ENCODE measurements around the gene PLIN5. TPM values are rescaled to one million over a fixed set of nuclear protein-coding genes. Genes with fewer than 3 reads are reported as not detected.
A peak's percentile ranks its signal among the peaks of the same experiment; 100 is the strongest.
"Not testable (repeated sequence)": the region's sequence is repeated elsewhere in the genome, so short reads cannot be mapped to it uniquely, and the experiment has no call there.

PLIN5 gene
- total RNA-seq, 1 donor from 2014 or later, result 23.2 TPM

DNA sequence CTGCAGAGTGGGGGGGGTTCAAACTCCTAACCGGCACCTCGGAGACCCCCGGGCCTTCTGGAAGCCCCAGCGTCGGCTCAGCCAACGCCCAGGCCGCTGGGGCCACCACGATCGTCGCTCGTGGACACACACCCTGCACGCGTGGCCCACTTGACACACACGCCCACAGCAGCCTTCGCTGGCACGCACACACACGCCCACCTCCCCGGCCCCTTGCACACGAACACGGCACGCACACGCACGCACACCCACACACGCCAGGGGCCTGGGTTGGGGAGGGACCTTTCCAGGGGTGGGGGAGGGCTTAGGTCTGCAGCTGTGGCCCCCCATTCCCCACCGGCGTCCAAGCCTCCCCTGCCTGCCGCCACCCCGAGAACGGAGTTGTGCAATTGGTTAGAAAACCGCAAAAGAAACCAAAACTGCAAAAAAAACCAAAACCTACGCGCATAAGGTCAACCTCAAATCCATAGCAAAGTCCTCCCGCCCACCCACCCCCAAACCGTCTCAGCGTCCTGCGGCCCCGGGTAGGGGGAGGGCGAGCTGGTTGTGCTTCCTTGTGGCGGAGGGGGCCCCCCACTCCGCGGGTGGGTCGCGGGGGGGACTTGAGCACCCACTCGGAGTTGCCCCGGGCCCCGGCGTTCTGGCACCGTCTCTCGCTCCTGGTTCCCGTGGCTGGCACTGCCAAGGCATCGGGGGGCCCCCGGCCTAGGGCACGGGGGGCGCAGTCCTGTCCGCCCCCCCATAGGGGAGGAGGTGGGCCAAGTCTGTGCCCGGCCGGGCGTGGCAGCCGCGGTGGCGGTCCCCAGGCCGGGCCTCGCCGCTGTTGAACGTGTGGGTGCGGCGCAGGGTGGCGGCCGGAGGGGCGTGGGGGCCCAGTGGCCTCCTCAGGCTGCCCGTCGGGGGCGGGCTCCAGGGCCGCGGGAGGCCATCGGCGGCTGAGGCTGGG lies 8.1 kb upstream of the PLIN5 start:
- no peak for DNase-seq (ENCODE audit: low read depth in 2 of 2)

DNA sequence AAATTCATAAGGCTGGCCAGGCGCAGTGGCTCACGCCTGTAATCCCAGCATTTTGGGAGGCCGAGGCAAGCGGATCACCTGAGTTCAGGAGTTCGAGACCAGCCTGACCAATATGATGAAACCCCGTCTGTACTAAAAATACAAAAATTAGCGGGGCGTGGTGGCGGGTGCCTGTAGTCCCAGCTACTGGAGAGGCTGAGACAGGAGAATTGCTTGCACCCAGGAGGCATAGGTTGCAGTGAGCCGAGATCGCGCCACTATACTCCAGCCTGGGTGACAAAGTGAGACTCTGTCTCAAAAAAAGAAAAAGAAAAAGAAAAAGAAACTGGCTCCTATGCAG lies 6.8 kb upstream of the PLIN5 start:
- not testable (repeated sequence) for DNase-seq (ENCODE audit: low read depth in 2 of 2)

DNA sequence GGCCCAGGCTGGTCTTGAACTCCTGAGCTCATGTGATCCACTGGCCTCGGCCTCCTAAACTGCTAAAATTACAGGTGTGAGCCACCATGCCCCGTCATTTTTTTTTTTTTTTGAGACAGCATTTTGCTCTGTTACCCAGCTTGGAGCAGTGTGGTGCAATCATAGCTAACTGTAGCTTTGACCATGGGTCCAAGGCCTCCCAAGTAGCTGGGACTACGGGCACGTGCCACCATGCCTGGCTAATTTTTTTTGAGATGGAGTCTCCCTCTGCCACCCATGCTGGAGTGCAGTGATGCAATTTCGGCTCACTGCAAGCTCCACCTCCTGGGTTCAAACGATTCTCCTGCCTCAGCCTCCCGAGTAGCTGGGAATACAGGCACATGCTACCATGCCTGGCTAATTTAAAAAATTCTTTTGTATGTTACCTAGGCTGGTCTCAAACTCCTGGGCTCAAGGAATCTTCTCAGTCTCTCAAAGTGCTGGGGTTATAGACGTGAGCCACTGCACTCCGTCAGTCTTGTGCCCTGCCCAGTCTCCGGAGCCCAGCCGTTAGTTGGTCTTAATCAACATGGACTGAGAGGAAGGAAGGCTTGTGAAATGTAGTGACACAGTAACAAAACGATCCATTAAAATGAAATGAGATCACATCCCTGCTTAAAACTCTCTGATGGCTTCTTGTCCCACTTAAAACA lies 6.2 kb upstream of the PLIN5 start:
- no peak for DNase-seq (ENCODE audit: low read depth in 2 of 2)

DNA sequence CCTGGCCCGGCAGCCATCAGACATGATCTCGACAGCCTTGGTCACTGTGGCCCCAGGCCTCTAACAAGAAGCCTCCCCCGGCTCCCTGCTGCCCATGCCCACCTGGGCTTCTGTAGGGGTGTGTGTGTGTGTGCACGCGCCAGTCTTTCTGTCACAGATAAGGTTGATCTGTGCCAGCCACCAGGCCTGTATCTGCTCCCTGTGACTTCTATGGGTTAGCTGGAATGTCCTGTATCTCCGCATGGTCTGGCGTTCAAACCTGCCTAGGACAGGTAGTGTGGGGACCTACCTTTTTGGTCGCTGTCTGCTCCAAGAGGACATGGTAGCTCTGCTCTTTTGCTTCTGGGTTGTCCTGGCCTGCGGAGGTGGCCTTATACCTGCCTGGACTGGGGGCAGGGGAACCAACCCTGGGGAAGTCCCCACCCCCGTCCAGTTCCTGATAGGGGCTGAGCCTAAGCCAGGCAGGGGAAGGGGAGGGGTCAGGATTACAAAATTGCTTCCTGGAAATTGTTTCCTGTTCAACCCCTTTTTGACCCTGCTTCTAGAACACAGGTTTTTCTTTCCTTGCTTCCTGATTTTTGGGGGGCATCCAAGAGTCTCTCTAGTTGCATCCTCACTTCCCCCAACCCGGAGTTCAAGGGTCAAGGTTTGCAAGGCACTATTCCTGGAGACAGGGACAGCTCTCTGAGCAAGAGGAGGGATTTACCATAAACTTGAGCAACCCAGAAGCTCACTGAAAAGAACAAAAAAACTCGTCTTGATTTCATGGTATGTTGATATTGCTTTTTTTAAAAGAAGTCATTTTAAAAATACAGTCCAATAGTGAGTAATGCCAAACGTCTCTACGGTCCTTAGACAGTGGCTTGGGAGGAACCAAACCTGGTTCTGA lies 4.9 kb upstream of the PLIN5 start, which contains the start of gene LRG1:
Gene LRG1, minus strand, starts transcription at position 344 of the 889 bp plus-strand sequence. Its CDS starts 23 bp downstream, at position 321.
- DNase-seq (ENCODE audit: low read depth in 2 of 2), result peak in 1 of 2 donors; percentile 77

DNA sequence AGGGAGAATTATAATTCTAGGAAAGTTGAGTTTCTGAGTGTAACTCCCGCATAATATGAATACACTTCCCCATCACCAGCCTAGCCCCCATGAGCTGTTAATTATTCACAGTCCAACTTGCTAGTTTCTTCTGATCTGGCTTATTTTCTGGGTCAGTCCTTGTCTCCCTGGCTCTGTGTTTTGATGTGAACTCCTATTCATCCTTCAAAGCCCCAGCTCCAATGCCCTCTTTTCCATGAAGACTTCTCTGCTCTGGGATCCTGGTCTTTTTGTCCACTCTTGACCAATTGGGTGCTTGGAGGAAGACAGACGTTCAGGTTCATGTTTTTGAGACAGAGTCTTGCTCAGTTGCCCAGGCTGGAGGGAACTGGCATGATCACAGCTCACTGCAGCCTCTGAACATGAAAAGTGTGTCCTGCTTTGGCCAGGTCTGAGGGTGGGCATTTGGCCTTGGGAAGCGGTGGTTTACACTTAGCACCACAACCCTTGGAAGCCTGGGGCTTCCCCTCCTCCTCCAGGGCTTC lies 4.2 kb upstream of the PLIN5 start:
- no peak for DNase-seq (ENCODE audit: low read depth in 2 of 2)

- no peak for DNase-seq (ENCODE audit: low read depth in 2 of 2)
Measured at GRCh38 chr19:4538601-4538954, 3.6 kb upstream of the PLIN5 start.

DNA sequence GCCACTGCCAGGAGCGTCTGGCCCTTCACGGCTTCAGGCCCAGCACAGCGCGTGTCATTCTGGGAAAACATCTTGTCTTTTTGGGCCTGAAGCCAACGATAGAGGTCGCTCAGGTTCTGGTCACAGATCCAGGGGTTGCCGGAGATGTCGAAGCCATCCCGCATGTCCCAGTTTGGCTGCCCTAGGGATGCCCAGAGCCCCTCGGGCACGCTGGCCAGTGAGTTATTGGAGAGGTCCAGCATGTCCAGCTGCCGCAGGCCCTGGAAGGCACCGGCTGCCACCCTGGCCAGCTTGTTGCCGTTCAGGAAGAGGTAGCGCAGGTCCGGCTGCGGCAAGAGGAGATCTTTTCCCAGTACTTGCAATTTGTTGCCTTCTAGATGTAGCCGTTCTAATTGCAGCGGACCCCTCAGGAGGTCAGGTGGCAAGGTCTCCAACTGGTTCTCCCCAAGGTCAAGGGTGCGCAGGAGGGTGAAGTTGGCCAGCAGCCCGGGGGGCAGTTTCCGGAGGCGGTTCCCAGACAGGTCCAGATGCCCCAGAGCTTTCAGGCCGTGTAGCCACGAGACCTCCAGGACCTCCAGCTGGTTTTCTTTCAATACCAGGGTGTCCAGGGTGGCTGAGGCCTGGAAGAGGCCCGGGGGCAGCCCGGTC lies 3.1 kb upstream of the PLIN5 start:
- no peak for DNase-seq (ENCODE audit: low read depth in 2 of 2)

DNA sequence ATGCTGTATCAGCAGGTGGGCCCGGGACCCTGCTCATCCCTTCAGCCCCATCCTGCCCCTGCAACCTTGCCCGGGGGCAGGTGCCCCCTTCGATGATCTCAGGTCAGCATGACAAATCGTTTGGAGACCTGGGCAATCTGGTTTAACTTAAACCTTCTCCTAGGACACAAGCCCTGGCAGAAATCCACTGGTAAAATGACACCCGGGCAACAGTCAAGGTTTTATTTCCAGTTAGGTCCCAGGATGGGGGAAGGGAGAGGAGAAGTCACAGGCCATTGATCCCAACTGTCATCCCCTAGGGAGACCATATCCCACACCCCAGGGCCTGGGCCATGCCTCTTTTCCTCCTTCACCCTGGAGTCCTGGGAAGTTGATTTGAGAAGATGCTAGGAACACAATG lies 1.8 kb upstream of the PLIN5 start:
- no peak for DNase-seq (ENCODE audit: low read depth in 2 of 2)

- no peak for DNase-seq (ENCODE audit: low read depth in 2 of 2)
Measured at GRCh38 chr19:4533835-4534424, 1.1 kb downstream of the PLIN5 start.

DNA sequence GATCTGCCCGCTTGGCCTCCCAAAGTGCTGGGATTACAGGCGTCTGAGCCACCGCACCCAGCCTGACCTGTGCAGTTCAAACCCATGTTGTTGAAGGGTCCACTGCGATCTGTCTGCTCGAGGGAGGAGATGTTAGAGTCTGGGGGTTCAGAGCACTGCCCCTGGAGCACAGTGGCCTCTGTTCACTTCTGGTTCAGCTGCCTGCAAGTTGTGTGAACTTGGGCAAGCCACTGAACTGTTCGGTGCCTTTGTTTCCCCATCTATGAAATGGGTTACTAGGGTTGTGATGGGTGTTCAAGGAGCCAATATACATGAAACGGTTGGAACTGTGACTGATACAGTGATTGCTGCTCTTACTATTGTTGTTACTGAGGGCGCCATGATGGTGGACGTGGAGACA lies 1.7 kb downstream of the PLIN5 start:
- no peak for DNase-seq (ENCODE audit: low read depth in 2 of 2)

DNA sequence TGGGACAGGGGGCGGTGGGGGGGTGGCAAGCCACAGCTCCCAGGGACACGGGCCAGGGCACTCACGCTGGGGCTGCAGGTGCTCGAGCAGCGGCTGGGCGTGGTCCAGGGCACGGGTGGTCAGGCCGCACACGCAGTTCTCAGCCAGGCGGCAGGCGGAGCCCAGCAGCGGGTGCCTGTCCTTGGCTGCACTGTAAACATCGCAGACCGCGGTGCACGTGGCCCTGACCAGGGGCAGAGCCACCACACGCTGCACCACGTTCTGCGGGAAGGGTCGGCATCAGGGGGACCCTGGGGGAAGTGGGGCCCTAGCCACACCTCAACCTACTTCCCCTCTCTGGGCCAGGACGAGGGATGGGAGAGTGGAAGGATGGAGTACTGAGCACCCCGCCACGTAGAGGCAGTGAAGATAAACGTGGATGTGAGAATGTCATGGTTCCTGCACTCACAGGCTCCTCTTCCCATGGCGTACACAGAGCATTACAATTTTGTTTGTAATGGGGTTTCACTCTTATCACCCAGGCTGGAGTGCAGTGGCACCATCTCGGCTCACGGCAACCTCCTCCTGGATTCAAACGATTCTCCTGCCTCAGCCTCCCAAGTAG lies 3.4 kb downstream of the PLIN5 start:
- no peak for DNase-seq (ENCODE audit: low read depth in 2 of 2)

DNA sequence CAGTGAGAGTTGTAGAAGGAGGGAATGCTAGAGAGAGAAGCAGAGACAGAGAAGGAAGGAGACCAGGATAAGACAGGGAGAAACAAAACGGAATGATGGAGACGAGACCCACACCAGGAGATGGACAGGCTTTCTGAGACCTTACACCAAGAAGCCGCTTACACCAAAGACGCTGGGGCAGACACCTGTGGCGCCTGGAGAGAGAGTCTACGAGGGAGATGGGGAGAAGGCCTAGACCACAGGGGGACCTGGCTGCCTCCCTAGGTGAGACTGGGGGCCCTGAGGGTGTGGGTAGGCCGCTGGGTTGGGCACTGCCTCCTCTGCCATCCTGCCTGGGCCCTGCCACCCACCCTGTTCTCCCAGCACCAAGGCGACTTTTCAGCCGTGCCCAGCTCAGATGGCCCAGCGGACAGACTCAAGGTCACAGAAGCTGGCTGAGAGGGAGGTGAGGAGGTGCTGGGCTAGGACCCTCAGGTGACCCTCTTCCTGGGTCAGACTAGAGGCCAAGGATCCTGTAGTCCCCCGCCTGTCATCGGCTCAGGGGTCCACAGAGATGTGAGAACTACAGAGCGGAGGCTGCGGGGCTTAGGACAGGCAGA lies 5.0 kb downstream of the PLIN5 start:
- no peak for DNase-seq (ENCODE audit: low read depth in 2 of 2)

GRCh38 chr19:4528843-4529242 lies 6.2 kb downstream of the PLIN5 start:
- DNase-seq (ENCODE audit: low read depth in 2 of 2), result peak in 1 of 2 donors; percentile 21

DNA sequence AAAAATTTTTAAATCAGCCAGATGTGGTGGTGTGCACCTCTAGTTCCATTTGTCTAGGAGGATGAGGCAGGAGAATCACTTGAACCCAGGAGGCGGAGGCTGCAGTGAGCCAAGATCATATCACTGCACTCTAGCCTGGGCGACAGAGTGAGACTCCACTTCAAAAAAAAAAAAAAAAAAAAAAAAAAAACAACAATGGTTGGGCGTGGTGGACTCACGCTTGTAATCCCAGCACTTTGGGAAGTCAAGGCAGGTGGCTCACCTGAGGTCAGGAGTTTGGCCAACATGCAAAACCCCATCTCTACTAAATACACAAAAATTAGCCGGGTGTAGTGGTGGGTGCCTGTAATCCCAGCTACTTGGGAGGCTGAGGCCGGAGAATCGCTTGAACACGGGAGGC lies 7.6 kb downstream of the PLIN5 start:
- DNase-seq (ENCODE audit: low read depth in 2 of 2), result not testable (repeated sequence)

DNA sequence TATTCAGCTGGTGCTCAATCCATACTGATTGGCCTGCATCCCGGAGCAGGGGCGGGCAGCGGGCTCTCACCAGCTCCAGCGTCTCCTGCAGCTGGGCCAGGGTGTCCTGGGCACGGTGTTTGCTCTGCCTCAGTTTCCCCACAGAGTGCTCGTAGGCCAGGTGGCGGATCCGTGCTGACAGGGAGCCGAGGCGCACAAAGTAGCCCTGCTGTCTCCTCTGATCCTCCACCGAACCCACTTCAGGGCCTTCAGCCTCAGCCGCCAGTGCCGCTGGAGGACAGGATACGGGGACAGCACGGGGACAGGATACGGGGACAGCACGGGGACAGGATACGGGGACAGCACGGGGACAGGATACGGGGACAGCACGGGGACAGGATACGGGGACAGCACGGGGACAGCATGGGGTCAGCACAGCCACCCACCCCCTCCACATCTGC lies 9.4 kb downstream of the PLIN5 start:
- no peak for DNase-seq (ENCODE audit: low read depth in 2 of 2)

DNA sequence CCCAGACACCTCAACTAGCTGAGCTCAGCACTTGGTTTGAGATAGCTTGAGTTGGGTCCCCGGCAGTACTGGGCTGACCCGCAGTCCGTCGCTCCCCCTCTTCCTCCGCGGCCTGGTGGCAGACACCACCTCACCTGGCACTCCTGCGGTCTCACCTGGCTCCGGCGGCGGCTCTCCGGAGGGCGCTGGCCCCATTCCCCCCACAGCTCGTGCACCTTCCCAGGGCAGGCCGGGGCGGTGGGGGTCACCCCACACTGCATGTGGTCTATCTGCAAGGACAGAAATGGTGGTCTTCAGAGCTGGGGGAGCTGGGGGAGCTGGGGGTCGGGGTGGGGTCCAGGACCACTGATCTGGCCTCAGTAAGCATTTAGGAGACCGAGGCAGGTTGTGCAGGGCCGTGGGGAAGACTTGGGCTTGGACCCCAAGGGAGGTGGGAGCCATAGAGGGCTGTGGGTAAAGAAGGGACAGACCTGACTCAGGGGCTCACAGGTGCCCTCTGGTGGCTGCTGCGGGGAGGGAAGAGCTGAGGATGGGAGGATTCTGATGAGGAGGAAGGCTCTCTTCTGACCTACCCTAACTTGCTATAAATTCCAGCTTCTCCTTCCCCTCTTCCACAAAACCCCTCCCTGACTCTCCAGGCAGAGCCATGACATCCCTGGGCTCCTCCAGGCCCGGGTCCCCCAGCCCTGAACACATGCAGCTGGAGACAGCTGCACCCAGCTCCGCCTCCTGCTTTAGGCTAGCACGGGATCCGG lies 10.0 kb downstream of the PLIN5 start:
- peak; percentile 46 to 66 for DNase-seq (ENCODE audit: low read depth in 2 of 2)

DNA sequence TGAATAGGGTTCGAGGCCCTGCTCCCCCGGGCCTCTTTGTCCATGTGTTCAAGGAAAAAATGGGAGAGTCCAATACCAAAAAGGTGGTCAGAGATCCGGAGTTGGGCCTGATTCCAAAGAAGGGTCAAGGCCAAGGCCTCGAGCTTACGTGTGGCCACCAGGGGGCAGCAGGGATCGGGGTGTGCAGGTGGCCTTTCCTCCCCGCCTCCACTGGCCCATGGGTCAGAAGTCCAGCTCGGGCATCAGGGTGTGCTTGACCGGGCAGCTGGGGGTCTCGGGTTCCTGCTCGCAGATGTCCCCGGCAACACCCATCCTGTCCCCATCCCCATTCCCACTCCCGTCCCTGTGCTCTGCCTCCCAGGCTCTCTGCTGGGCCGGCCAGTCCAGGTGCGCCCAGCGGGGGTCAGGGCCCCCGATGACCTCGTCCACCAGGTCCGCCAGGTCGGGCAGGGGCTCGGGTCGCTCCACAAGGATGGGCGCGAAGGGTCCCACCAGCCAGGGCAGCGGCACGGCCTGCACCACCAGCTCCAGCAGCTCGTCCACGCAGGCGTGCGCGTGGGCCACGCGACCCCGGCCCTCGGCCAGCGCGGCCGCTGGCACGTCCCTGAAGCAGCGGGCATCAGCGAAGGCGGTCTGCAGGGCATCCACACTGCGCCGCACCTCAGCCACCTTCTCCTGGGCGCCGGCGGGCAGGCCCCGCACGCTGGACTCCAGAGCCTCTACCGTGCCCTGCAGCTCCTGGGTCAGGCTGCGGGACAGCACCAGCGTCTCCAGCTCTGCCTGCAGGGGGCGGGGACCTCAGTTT lies 11.5 kb downstream of the PLIN5 start:
- peak; percentile 58 to 69 for DNase-seq (ENCODE audit: low read depth in 2 of 2)

Measured in lung microvascular endothelial cell (primary cell).